Liver (tissue), 9 donors: Measurements from ENCODE around the gene MYB. TPM values are rescaled to one million over a fixed set of nuclear protein-coding genes. Genes with fewer than 3 reads are reported as not detected.

Experiments used
- DNase-seq: peaks from one replicate; pipeline ENCODE4 v3.0.0-alpha.2; 2017; ENCODE audit warnings: low spot score
- H3K27ac ChIP-seq, 2 donors: one replicate each; pipeline ENCODE4 v1.7.0; 2013; ENCODE audit warnings: inconsistent platforms in 2 of 2, low read length in 2 of 2, control low read depth in 1 of 2, low read depth in 1 of 2, mild to moderate bottlenecking in 1 of 2
- H3K27me3 ChIP-seq, 4 donors: one replicate each; pipeline versions ENCODE4 v1.6.1 to v1.7.0; 2013; ENCODE audit warnings: low read length in 3 of 4, inconsistent platforms in 1 of 4, mild to moderate bottlenecking in 1 of 4, moderate library complexity in 1 of 4; ENCODE audit not compliant: control insufficient read depth in 4 of 4, insufficient read depth in 4 of 4
- H3K36me3 ChIP-seq, 4 donors: one replicate each; pipeline versions ENCODE4 v1.6.1 to v1.7.0; 2013; ENCODE audit warnings: low read length in 3 of 4, mild to moderate bottlenecking in 3 of 4, low read depth in 1 of 4, moderate library complexity in 1 of 4; ENCODE audit not compliant: control insufficient read depth in 4 of 4, insufficient read depth in 3 of 4
- H3K4me1 ChIP-seq, 4 donors: one replicate each; pipeline versions ENCODE4 v1.6.1 to v1.7.0; 2013; ENCODE audit warnings: low read length in 3 of 4, mild to moderate bottlenecking in 3 of 4, moderate library complexity in 1 of 4; ENCODE audit not compliant: control insufficient read depth in 4 of 4, insufficient read depth in 4 of 4
- H3K4me3 ChIP-seq, 3 donors: one replicate each; pipeline versions ENCODE4 v1.6.1 to v1.7.0; 2013; ENCODE audit warnings: low read length in 3 of 3, control low read depth in 1 of 3, low read depth in 1 of 3, mild to moderate bottlenecking in 1 of 3
- H3K9ac ChIP-seq, 2 donors: one replicate each; pipeline ENCODE4 v1.7.0; 2013; ENCODE audit warnings: low read length in 2 of 2, mild to moderate bottlenecking in 2 of 2, moderate library complexity in 2 of 2, control low read depth in 1 of 2, low read depth in 1 of 2
- H3K9me3 ChIP-seq, 4 donors: one replicate each; pipeline versions ENCODE4 v1.6.1 to v1.7.0; 2013; ENCODE audit warnings: low read length in 3 of 4; ENCODE audit not compliant: control insufficient read depth in 4 of 4
- ATF3 ChIP-seq: IDR thresholded peaks from 2 replicates; pipeline ENCODE4 v1.6.1; 2016; ENCODE audit warnings: antibody characterized with exemption
- CTCF ChIP-seq: fragments of 150-350 bp; IDR thresholded peaks from 2 replicates; pipeline ENCODE4 v1.5.1; 2017; ENCODE audit warnings: improper control_type of control experiment, low read depth, low read length; ENCODE audit not compliant: missing input control
- EGR1 ChIP-seq, 2 donors: IDR thresholded peaks; 2 replicates each; pipeline ENCODE4 v1.6.1; 2016 to 2018; ENCODE audit warnings: antibody characterized with exemption in 2 of 2, low read depth in 2 of 2
- FOXA1 ChIP-seq: IDR thresholded peaks from 2 replicates; pipeline ENCODE4 v1.6.1; 2016; ENCODE audit warnings: antibody characterized with exemption
- FOXA2 ChIP-seq: IDR thresholded peaks from 2 replicates; pipeline ENCODE4 v1.6.1; 2016; ENCODE audit warnings: antibody characterized with exemption
- GABPA ChIP-seq, 2 donors: IDR thresholded peaks in 1 of 2; conservative IDR thresholded peaks in 1 of 2; 2 replicates each; pipeline ENCODE4 v1.6.1; 2016; ENCODE audit warnings: antibody characterized with exemption in 2 of 2, mild to moderate bottlenecking in 1 of 2, moderate library complexity in 1 of 2
- HNF4A ChIP-seq, 2 donors: conservative IDR thresholded peaks; 2 replicates each; pipeline ENCODE4 v1.6.1; 2016; ENCODE audit warnings: antibody characterized with exemption in 2 of 2, mild to moderate bottlenecking in 2 of 2
- HNF4G ChIP-seq: IDR thresholded peaks from 2 replicates; pipeline ENCODE4 v1.6.1; 2016; ENCODE audit warnings: antibody characterized with exemption
- JUND ChIP-seq, 2 donors: IDR thresholded peaks; 2 replicates each; pipeline ENCODE4 v1.6.1; 2016; ENCODE audit warnings: antibody characterized with exemption in 2 of 2
- MAX ChIP-seq: IDR thresholded peaks from 2 replicates; pipeline ENCODE4 v1.6.1; 2016; ENCODE audit warnings: antibody characterized with exemption
- NR2F2 ChIP-seq: IDR thresholded peaks from 2 replicates; pipeline ENCODE4 v1.6.1; 2016; ENCODE audit warnings: antibody characterized with exemption
- RAD21 ChIP-seq, 2 donors: IDR thresholded peaks; 2 replicates each; pipeline ENCODE4 v1.6.1; 2016; ENCODE audit warnings: antibody characterized with exemption in 2 of 2, mild to moderate bottlenecking in 2 of 2
- RXRA ChIP-seq, 2 donors: IDR thresholded peaks; 2 replicates each; pipeline ENCODE4 v1.6.1; 2017 to 2018; ENCODE audit warnings: antibody characterized with exemption in 2 of 2, mild to moderate bottlenecking in 1 of 2
- SP1 ChIP-seq: IDR thresholded peaks from 2 replicates; pipeline ENCODE4 v1.6.1; 2018; ENCODE audit warnings: antibody characterized with exemption, mild to moderate bottlenecking
- TAF1 ChIP-seq: conservative IDR thresholded peaks from 2 replicates; pipeline ENCODE4 v1.6.1; 2016; ENCODE audit warnings: antibody characterized with exemption, mild to moderate bottlenecking
- YY1 ChIP-seq: IDR thresholded peaks from 2 replicates; pipeline ENCODE4 v1.6.1; 2016; ENCODE audit warnings: antibody characterized with exemption, mild to moderate bottlenecking
- ZBTB33 ChIP-seq: IDR thresholded peaks from 2 replicates; pipeline ENCODE4 v1.6.1; 2016; ENCODE audit warnings: antibody characterized with exemption
- WGBS: extraction: QIAGEN DNeasy Blood & Tissue Kit; methylation state at CpG from one replicate; pipeline ENCODE4 v1.1.7; 2013; 5-methylcytosine and 5-hydroxymethylcytosine counted together
- polyA plus RNA-seq, 2 donors: library from polyadenylated mRNA; stranded (reverse) in 1 of 2; unstranded in 1 of 2; fragments of 200-250 nt in 1 of 2; fragments of >200 nt in 1 of 2; fragmentation: Nextera tagmentation in 1 of 2; extraction: Ambion mirVana in 1 of 2; gene quantifications; one replicate each; pipeline versions ENCODE4 v1.2.1 to v1.2.3, GENCODE V29; 2013 to 2015
- total RNA-seq, 2 donors: library from RNA; depleted of rRNA; stranded (reverse); fragments of >200 nt; gene quantifications; one replicate each; pipeline ENCODE4 v1.2.3, GENCODE V29; 2014
- TF ChIP-seq, protein P1 (sequence below): IDR thresholded peaks from 2 replicates; pipeline ENCODE4 v1.6.1; 2016; ENCODE audit warnings: antibody characterized with exemption, mild to moderate bottlenecking
- donor health status: healthy.
- donor health status: healthy.
- donor health status: healthy.
- donor health status: healthy.
- donor health status: healthy.

The MYB gene
- total and polyA plus RNA-seq, 4 donors: 0.08 to 19.8 (median 0.11) TPM

DNA sequence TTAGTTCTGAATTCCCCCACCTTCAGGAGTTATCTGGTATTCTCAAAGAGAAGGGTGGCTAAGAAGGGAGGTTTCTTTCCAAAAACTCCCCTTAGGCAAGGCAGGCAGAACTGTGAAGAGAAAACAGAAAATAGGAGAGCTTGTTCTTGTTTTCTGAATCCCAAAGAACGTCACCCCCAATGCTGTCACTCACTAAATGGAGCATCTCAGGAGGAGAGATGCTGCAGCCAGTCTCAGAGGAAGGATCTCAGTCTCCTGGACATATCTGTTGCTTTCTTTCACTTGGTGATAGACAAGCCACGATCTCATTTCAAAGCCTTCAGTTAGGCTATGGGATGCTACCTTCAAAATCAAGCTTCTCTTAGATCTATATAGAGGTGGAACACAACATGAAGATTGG lies 16.1 kb upstream of the MYB start:
- TF ChIP-seq HNF4A (conservative IDR thresholded peaks at IDR 0.05) (no peak), TAF1 (no peak), EGR1 (IDR thresholded peaks at IDR 0.05; ENCODE audit: low read depth in 2 of 2) (no peak), FOXA1 (no peak), NR2F2 (no peak), FOXA2 (no peak), JUND (IDR thresholded peaks at IDR 0.05) (no peak), CTCF (no peak), SP1 (no peak), RAD21 (IDR thresholded peaks at IDR 0.05) (no peak), GABPA (IDR thresholded peaks at IDR 0.05 in 1 of 2, conservative IDR thresholded peaks at IDR 0.05 in 1 of 2) (no peak), ZBTB33 (no peak), RXRA (IDR thresholded peaks at IDR 0.05) (no peak), YY1 (no peak), ATF3 (no peak), MAX (no peak), HNF4G (no peak)
- TF ChIP-seq, protein P1, sequence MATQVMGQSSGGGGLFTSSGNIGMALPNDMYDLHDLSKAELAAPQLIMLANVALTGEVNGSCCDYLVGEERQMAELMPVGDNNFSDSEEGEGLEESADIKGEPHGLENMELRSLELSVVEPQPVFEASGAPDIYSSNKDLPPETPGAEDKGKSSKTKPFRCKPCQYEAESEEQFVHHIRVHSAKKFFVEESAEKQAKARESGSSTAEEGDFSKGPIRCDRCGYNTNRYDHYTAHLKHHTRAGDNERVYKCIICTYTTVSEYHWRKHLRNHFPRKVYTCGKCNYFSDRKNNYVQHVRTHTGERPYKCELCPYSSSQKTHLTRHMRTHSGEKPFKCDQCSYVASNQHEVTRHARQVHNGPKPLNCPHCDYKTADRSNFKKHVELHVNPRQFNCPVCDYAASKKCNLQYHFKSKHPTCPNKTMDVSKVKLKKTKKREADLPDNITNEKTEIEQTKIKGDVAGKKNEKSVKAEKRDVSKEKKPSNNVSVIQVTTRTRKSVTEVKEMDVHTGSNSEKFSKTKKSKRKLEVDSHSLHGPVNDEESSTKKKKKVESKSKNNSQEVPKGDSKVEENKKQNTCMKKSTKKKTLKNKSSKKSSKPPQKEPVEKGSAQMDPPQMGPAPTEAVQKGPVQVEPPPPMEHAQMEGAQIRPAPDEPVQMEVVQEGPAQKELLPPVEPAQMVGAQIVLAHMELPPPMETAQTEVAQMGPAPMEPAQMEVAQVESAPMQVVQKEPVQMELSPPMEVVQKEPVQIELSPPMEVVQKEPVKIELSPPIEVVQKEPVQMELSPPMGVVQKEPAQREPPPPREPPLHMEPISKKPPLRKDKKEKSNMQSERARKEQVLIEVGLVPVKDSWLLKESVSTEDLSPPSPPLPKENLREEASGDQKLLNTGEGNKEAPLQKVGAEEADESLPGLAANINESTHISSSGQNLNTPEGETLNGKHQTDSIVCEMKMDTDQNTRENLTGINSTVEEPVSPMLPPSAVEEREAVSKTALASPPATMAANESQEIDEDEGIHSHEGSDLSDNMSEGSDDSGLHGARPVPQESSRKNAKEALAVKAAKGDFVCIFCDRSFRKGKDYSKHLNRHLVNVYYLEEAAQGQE: no peak
- Histone ChIP-seq H3K27me3 (no peaks in the 10 kb centered on the region), H3K4me3 (no peak overlapping the region), H3K9me3 (no peaks in the 10 kb centered on the region), H3K36me3 (no peaks in the 10 kb centered on the region), H3K9ac (no peak overlapping the region), H3K27ac (no peak overlapping the region), H3K4me1 (no peaks in the 10 kb centered on the region)
- no peak for DNase-seq
- WGBS: 86% methylated on average over 2 of the region's 2 CpGs
